Embryonic facial prominence (tissue), 1 donor: ENCODE results near the gene GAL3ST2.

Experiments used
- DNase-seq: peaks from one replicate; pipeline ENCODE4 v3.0.0-alpha.2; 2016; ENCODE audit errors: extremely low spot score

The GAL3ST2 gene

DNA sequence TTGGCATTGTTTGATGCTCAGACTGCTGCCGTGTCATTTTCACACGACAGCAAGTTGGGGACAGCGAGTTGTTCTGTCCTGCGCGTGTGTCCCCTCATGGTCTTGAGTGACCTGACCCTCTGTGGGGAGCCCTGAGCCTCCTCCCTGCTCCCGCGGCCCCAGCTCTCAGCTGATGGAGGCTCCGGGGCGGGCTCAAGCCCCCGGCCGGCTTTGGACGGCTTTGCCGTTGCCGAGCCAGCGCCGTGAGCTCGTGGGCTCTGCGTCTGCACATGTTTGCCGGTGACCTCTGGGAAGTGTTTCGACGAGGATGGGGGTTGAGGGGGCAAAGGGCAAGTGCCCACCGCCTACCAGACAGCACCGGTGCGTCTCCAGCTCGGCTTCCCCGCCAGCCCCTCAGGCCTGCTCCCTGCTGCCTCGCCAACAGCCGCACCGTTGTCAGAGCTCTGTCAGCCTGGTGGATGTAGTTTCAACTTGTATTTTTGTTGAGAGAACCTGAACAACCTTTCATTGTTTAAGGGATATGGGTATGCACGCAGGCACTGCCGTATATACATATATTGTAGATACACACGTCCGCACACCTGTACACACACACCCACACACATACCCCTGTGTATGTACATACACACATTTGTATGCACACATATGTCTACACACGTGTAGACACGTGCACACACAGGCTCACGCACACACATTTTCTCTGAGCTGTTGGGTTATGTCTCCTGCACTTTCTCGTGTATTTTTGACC lies 68.4 kb downstream of the GAL3ST2 start:
- DNase-seq, result no peak

DNA sequence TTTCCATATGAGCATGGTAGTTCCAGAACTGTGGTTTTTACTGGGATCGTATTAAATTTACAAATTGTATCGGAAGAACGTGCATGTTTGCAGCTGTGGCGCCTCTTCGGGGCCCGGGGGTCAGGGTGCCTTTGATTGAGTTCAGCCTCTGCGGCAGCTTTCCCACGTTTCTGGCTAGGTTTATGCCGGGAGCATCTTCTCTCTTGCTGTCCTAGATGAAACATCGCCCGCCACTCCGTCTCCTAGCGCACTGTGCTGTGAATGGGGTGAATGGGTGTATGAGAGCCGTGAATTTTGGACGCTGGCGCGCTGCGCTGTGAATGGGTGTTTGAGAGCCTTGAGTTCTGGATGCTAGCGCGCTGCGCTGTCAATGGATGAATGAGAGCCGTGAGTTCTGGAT lies 69.8 kb downstream of the GAL3ST2 start:
- no peak for DNase-seq

DNA sequence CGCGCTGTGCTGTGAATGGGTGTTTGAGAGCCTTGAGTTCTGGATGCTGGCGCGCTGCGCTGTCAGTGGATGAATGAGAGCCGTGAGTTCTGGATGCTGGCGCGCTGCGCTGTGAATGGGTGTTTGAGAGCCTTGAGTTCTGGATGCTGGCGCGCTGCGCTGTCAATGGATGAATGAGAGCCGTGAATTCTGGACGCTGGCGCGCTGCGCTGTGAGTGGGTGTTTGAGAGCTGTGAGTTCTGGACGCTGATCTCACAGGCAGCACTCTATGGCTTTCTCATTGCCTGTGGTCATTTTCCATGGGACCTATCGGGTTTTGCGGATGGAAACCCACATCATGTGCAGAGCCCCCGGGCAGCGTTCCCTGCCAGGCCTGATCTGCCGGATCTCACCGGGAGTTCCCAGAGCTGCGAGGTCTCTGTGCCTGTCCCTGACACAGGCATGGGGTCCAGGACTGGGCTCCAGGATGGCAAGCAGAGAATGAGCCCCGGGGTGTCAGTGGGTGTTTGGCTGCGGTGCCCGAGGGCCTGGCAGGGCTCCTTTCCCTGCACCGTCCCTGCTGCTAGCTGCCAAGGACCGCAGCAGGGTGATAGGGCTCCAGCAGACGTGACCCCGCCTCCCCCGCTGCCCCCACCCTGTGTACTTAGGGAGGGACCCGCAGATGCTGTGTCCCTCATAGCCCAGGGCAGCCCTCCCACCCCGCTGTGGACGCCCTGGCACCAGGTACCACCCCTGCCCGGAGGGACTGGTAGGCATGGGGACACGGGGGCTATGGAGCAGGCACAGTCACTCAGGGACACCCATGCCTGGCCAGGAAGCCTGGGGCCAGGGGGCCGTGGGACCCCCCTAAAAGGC lies 72.4 kb downstream of the GAL3ST2 start:
- DNase-seq, result no peak

DNA sequence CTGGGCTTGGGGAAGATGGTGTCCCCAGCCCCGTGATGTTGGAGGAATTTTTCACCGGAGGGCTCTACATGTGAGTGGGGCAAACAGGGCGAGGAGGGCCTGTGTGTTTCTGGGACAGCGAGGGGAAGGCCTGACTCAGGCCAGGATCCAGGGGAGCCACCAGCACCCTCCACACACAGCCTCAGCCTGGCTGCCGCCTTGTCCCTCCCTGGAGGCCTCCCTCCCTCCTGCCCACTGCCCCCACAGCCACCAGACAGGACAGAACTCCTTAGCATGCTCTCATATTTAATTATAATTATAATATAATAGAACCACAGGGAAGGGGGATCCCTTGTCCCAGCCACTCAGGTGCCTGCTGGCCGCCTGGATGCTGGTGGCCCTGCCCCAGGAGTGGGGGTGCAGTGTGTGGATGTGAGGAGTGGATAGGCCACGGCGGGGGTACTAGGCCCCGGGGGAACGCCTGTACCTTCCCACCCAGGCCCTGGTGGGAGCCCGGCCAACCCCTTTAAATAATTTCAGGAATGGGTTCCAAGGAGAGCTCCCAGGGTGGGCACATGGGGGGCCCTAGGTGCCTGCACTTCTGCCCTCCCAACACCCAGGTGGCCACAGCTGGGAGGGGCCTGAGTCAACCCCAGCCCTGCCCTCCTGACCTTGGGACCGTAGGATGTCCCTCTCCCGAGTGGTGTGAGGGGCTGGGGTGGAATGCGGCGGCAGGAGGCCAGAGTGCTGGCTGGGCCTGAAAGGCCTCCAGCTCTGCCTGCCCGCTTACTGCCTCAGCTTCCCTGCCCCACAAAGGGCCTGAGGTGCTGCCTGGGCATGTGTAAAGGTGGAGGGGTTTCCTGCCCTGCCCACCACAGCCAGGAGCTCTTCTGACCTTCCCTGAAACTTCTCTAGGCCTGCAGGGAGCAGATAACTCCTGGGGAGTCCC lies 73.3 kb downstream of the GAL3ST2 start:
- no peak for DNase-seq

DNA sequence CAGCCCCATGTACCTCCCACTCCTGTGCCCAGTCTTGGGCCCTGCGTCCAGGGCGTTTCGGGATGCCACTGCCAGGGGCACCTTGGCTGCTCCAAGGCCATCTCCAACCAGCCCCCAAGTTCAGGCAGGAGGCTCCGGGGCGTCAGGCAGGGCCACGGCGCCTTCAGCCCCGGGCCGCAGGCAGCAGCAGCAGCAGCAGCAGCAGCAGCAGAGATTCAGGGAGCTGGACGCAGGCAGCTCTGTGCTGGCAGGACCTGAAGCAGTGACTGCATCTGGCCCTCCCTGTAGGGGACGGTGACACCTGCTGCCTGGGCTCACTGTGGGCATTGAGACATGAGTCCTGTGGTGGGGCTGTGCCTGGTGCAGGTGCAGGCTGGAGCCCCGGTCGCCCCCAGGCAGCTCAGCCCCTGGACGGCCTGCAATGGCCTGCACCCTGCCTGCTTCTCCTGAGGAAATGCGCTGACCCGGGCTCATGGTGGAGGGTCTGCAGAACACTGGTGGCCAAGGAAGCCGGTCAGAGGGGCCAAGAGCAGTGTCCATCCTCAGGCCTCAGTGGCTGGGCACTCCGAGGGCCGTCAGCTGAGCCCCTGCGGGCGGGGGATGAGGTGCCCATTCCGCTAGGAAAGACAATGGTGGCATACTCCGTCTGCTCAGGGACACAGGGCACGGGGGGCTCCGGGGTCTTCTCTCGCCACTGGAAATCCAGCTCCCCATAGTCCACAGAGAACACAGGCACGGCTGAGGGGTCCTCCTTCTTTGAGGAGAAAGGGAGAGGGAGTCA lies 74.1 kb downstream of the GAL3ST2 start:
- DNase-seq, result no peak

DNA sequence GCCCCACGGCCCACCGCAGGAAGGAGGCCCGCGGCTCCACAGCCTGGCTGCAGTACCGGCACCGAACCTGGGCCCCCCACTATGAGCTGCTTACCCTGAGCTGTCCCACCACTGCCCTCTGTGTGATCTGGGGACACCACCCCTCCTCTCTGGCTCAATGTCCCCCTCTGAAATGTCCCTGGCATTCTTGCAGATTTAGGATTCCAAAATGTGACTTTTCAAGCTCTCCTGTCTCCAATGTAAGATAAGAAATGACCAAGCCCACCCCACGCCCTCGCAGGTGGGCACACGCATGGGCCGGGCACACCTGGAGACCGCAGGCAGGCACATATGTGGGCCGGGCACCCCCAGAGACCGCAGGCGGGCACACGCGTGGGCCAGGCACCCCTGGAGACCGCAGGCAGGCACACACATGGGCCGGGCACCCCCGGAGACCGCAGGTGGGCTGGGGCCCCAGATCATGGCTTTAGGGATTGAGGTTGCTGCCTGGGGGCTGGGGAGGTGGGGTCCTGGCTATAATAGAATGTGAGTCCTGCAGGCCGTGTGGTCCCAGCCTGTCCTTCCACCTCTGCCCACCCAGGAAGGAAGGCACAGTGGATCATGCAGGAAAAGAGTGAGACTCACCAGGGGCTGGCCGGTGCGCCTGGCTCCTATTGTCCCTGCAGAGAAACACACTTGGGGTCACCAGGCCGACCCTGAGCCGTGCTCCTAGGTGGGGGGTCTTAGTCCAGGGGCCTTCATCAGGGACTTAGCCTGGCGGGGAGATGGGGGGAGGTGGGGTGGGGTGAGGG lies 74.9 kb downstream of the GAL3ST2 start:
- no peak for DNase-seq

DNA sequence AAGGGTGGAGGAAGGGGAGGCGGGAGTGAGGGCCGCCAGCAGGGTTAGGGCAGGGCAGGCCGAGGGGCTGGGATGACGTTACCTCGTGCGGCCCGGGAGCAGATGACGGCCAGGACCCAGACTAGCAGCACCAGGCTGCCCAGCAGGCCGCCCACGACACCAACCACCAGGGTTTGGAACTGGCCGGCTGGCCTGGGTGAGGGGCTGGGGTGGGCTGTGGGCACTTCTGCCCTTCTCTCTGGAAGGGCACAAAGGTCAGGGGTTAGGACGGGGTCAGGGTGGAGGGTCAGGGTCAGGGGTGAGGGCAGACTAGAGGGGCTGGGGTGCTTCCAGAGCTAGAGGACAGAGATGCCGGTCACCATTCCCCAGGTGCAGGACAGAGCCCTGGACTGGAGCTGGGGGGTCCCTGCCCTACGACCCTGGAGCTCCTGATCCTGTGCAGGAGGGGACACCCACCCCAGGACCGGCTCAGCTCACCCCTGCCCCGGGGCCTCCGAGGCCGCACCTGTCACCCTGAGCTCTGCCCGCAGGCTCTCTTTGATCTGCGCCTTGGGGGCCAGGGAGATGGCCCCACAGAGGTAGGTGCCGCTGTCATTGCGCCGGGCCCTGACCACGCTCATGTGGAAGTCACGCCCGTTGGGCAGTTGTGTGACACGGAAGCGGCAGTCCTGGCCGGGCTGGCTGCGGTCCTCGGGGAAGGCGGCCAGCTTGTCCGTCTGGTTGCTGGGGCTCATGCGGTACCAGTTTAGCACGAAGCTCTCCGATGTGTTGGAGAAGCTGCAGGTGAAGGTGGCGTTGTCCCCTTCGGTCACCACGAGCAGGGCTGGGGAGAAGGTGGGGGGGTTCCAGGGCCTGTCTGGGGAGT lies 75.7 kb downstream of the GAL3ST2 start:
- DNase-seq, result no peak

DNA sequence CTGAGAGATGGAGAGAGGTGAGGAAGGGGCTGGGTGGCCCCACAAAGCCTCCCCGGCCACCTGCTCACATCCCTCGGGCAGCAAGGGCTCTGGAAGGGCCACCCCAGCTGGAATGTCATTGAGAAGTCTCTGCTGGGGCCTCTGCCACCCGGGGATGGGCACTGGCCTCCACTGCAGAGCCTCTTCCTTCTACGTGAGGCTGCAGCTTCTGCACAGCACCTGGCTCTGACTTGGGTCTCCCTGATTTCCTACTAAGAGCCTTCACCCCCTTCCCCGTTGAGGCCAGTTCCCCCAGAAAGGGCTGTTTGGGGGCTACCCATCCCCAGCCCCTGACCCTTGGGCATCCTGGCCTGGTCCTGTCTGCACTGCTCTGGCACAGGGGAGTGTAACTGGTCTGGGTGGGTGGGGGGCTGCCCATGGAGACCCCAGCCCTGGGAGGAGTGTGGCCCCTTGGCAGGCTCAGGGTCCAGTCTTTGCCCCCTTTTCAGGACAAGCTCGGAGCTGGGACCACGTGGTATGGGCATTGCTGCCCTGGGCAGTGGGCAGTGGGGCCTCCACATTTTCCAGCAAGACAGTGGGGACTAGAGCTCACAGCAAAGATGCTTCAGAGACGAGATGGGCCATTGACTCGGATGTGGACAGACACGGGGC lies 76.5 kb downstream of the GAL3ST2 start:
- no peak for DNase-seq
